ENCODE results near the gene FARP1.

DNA sequence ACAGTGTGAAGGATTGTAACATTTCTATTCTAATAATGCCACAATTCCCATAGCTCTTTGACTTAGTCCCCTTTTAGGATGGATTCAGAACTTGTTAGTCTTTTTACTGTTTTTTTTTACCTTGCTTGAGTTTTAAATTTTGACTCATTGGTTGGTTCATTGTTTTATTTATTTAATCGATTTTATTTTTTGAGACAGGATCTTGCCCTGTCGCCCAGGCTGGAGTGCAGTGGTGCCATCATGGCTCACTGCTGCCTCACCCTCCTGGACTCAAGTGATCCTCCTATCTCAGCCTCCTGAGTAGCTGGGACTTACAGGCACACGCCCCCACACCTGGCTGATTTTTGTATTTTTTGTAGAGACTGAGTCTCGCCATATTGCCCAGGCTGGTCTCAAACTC is 39.3 kb downstream of the FARP1 start:
- TF ChIP-seq, protein P1, sequence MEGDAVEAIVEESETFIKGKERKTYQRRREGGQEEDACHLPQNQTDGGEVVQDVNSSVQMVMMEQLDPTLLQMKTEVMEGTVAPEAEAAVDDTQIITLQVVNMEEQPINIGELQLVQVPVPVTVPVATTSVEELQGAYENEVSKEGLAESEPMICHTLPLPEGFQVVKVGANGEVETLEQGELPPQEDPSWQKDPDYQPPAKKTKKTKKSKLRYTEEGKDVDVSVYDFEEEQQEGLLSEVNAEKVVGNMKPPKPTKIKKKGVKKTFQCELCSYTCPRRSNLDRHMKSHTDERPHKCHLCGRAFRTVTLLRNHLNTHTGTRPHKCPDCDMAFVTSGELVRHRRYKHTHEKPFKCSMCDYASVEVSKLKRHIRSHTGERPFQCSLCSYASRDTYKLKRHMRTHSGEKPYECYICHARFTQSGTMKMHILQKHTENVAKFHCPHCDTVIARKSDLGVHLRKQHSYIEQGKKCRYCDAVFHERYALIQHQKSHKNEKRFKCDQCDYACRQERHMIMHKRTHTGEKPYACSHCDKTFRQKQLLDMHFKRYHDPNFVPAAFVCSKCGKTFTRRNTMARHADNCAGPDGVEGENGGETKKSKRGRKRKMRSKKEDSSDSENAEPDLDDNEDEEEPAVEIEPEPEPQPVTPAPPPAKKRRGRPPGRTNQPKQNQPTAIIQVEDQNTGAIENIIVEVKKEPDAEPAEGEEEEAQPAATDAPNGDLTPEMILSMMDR (conservative IDR thresholded peaks at IDR 0.05; ENCODE audit: low read length): no peak
- no peak for TF ChIP-seq EZH2phosphoT487 (IDR thresholded peaks at IDR 0.05; ENCODE audit: borderline replicate concordance, low read depth, low read length)
